ENCODE results near the gene MACROD2.

MACROD2 gene

DNA sequence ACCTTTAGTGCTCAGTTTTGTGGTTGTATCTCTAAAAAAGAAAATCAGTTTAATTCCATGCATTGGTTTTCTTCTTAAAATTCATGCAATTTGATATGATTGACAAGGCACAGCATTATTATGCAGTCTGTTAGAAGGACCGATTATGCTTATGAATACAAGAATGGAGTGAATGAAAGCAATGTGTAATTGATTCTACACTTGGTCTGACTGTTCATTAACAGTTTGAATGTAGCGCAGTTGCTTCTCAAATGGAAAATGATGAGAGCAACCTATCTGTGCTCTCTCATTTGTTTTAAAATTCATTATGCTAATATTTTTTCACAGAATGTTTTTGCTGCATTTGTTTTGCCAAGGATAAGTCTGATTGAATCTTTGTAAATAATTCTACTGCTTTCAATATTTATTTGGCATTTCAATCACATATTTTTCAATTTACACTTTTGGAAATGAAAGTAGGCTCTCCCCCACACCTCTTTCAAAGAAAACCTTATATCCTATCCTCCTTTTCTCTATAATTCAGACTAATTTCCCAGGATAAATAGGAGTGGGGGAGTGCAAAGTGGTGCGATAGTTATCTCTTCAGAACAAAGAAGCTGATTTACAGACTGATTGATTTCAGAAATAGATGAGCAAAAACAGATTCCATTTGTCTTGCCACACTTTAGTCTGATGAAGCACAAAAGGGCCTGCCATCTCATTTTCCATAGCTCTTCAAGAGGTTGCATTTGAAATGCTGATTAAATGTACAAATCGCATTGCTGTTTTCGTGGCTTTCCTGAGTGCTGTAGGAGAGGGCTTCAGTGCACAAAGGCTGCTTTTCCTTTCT is 1227.4 kb downstream of the MACROD2 start:
- TF ChIP-seq, protein P1, sequence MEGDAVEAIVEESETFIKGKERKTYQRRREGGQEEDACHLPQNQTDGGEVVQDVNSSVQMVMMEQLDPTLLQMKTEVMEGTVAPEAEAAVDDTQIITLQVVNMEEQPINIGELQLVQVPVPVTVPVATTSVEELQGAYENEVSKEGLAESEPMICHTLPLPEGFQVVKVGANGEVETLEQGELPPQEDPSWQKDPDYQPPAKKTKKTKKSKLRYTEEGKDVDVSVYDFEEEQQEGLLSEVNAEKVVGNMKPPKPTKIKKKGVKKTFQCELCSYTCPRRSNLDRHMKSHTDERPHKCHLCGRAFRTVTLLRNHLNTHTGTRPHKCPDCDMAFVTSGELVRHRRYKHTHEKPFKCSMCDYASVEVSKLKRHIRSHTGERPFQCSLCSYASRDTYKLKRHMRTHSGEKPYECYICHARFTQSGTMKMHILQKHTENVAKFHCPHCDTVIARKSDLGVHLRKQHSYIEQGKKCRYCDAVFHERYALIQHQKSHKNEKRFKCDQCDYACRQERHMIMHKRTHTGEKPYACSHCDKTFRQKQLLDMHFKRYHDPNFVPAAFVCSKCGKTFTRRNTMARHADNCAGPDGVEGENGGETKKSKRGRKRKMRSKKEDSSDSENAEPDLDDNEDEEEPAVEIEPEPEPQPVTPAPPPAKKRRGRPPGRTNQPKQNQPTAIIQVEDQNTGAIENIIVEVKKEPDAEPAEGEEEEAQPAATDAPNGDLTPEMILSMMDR (conservative IDR thresholded peaks at IDR 0.05; ENCODE audit: low read depth, low read length): no peak

GRCh38 chr20:15224199-15224598 is 1228.9 kb downstream of the MACROD2 start:
- no peak overlapping the region for H3K4me3 ChIP-seq (ENCODE audit: low read length)
- TF ChIP-seq, protein P1 (conservative IDR thresholded peaks at IDR 0.05; ENCODE audit: low read depth, low read length): no peak

More for the DNA sequence above, 1227.4 kb downstream of the MACROD2 start:
- H3K4me3 ChIP-seq (ENCODE audit: low read length): no peak overlapping the region
- DNase-seq (ENCODE audit: low read depth): no peak

GRCh38 chr20:15227102-15227501 is 1231.8 kb downstream of the MACROD2 start:
- DNase-seq (ENCODE audit: low read depth): no peak

More at GRCh38 chr20:15224199-15224598, 1228.9 kb downstream of the MACROD2 start:
- DNase-seq (ENCODE audit: low read depth): no peak

DNA sequence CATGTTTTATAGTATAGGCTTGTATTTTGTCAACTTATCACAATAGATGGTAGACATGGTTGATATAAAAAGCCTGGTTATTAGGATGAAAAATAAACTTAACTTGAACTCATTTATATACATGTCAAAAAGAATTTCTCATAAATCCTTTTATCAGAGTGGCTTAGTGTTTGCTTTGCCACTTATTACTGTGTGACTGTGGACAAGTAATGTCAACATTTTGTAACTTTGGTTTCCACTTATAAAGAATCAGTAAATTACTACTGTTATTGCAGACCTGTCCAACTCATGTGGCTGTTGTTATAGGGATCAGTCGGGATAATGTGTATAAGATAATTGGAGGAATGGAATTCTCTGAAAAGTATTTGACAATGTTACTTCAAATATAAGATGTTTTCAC is 1236.9 kb downstream of the MACROD2 start:
- TF ChIP-seq, protein P1 (conservative IDR thresholded peaks at IDR 0.05; ENCODE audit: low read depth, low read length): no peak

More at GRCh38 chr20:15227102-15227501, 1231.8 kb downstream of the MACROD2 start:
- no peak overlapping the region for H3K4me3 ChIP-seq (ENCODE audit: low read length)
- TF ChIP-seq, protein P1 (conservative IDR thresholded peaks at IDR 0.05; ENCODE audit: low read depth, low read length): no peak

GRCh38 chr20:15235471-15236198 is 1240.3 kb downstream of the MACROD2 start:
- TF ChIP-seq, protein P1 (conservative IDR thresholded peaks at IDR 0.05; ENCODE audit: low read depth, low read length): no peak
- H3K4me3 ChIP-seq (ENCODE audit: low read length): no peak overlapping the region
- no peak for DNase-seq (ENCODE audit: low read depth)

More for the DNA sequence above, 1236.9 kb downstream of the MACROD2 start:
- no peak overlapping the region for H3K4me3 ChIP-seq (ENCODE audit: low read length)
- DNase-seq (ENCODE audit: low read depth): no peak

- peak; percentile 7 for DNase-seq (ENCODE audit: low read depth)
- no peak overlapping the region for H3K4me3 ChIP-seq (ENCODE audit: low read length)
- TF ChIP-seq, protein P1 (conservative IDR thresholded peaks at IDR 0.05; ENCODE audit: low read depth, low read length): peak; percentile 72
Observed at GRCh38 chr20:15236812-15237211, 1241.5 kb downstream of the MACROD2 start.

All from retinal pigment epithelial cell (primary cell).